Left renal pelvis (tissue), 4 donors: ENCODE results near the gene DERA. TPM values are rescaled to one million over a fixed set of nuclear protein-coding genes. Genes with fewer than 3 reads are reported as not detected.
"Not testable (repeated sequence)": the region's sequence is repeated elsewhere in the genome, so short reads cannot be mapped to it uniquely, and the experiment has no call there.

ENCODE experiments used
- DNase-seq, 4 donors: peaks; one replicate each; pipeline ENCODE4 v3.0.0-alpha.2; 2013; ENCODE audit warnings: low read depth in 4 of 4, low spot score in 3 of 4
- polyA plus RNA-seq, 4 donors: library from polyadenylated mRNA; unstranded; fragments of 120-200 nt; gene quantifications; one replicate each; pipeline ENCODE4 v1.2.1, GENCODE V29; 2013; ENCODE audit not compliant: insufficient read length in 4 of 4

Gene DERA
- polyA plus RNA-seq, 4 donors: 34.1 to 50.7 (median 47.5) TPM

DNA sequence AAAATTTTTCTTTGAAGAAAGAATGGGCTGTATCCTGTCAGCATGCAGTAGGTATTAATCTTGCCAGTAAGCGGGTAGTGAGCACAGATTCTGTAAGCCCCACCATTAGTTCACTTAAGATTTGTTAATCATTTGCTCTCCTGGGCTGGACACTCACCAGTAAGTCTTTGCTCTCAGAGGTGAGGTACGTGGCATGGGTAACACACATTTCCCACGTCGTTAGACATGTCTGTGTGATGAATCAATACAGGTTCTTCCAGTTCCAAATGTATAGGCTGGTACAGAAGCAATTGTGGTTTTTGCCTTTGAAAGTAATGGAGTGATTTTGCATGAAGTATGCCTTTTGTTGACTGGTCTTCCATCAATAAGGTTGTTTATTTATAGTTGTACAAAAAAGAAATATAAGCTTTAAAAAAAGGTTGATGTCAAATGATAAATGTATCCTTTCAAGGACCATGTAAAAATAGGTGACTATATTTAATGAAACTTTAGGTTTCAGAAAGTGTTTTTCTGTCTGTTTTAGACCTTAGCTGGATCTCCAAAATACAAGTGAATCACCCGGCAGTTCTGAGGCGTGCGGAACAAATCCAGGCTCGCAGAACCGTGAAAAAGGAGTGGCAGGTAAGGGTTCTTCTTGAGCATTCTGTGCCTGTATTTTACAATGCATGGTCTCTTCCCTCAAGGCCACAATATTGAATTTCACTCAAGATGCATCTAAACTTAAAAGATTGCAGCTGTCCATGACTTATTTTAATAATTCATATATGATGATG is 45.5 kb downstream of the DERA start:
- peak in 1 of 4 donors; percentile 26 for DNase-seq

DNA sequence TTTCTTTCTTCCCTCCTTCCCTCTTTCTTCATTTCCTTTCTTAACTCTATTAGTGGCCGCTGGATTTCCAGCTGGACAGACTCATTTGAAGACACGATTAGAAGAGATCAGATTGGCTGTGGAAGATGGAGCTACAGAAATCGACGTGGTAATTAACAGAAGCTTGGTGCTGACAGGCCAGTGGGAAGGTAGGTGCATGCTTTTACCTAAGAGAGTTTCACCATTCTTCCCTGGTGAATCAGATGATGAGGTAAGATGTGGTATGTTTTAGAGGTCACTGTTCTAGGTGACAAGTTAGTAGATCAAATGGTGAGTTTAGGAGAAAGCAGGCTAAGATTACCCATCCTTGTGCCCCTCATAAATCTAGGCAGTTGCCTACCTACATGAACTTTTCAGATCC is 51.6 kb downstream of the DERA start:
- DNase-seq: no peak

DNA sequence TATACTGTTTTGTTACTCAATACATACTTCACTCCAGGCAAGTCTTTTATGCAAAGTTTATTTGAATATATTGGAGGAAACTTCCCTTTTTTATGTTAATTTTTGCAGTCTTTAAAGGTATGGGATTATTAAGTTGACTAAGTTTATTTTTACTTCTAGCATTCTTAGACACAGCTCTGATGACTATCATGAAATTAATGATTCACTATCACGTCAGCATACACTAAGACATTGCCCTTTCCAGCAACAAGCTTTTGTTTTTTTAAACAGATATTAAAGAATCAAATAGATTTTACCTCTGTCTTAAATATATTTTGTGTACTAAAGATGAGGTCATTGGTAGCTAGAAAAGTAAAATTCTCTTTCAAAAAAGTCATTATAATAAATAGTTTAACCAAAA is 52.1 kb downstream of the DERA start:
- DNase-seq: no peak

DNA sequence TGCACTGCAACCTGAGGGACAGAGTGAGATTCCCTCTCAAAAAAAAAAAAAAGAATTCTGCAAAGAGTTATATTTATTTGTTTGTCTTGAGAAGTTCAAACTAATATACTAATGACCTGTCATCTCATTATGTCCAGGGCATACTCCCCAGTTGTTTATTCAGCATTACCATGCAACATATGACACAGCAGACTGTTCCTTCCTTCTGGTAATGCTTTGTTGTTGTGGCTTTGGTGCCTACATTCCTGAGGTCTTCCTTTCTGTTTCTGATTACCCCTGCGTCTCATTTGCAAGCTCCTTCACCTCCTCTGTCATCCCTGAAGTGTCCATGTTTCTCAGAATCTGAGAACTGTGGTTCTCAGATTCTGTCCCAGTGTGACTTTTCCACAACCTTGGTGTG is 55.3 kb downstream of the DERA start:
- no peak for DNase-seq

- not testable (repeated sequence) for DNase-seq
Observed at GRCh38 chr12:15967053-15967452, 55.9 kb downstream of the DERA start.

- DNase-seq: no peak
Observed at GRCh38 chr12:15971211-15971610, 60.1 kb downstream of the DERA start.

- DNase-seq: no peak
Observed at GRCh38 chr12:15972894-15973293, 61.8 kb downstream of the DERA start.

GRCh38 chr12:15977999-15978951 is 67.1 kb downstream of the DERA start:
- DNase-seq: peak in 1 of 4 donors; percentile 24

DNA sequence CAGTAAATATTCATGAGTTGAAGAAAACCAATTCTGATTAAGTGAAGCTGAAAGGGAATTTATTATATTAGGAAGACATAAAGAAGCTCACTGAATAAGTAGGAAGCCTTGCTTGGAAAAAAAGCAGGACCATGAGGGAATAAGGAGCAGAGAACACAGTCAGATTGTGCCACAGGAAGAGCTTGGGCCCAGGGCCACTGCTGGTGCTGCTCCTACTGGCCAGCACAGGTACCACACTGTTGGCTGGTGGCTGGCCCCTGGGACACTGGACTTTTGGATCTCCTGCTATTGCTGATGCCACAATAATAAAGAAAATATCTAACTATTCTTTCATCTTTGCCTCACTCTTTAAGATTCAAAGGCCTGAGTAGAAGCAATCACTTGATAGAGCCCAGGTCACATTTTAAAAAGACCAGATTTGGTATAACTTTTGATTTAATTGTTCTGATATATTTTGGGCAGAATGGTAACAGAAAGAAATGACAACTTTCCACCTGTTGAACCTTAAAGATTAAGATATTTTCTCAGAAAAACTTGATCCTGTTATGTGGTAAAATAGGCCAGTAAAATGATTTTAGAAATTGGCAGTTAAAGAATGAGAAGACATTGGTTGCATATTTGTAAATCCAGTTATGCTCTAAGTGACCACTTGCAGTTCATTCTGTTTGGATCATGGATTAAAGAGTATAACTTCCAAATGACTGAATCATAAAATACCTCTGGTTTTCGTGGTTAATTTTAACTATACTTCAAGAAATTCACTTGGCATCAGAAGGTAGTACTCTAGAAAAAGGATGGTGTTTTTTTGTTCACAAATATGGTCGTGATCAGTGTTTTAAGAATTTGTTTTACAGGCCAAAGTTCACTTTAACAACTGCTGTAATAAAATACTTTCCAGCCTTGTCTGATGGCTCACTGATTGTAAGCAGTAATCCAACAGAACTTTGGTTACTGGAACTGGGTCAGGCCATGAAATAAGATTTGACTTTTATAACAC is 68.3 kb downstream of the DERA start:
- DNase-seq: no peak

DNA sequence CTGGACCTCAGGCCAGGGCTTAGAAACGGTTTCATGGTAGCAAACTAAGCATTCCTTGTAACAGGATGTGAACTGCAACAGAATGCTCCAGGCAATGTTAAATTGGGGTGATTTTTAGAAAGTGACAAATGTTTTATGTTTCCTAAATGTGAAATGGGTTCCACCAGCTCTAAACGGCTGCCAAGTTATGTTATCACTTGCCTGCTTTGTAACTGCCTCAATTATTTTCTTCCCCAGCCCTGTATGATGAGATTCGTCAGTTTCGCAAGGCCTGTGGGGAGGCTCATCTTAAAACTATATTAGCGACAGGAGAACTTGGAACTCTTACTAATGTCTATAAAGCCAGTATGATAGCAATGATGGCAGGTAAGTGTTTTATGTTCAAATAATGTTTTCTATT is 70.9 kb downstream of the DERA start:
- DNase-seq: no peak

DNA sequence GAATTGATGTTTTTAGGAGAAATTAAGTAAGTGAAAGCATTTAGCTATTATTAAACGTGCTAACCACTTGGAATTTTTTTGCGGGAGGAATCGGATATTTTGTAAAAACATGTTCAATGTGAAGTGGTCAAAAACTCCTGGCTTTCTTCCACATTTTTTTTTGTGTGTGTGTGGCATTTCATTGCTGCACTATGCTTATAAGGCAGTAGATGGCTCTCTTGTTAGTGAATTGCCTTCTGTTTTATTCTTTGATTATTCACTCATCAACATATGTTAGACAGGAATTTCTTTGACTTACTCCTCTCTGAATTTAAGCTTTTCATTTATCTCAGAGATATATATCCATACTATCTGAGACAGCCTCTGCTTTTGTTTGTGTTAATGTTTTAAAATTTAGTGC is 71.3 kb downstream of the DERA start:
- DNase-seq: no peak

GRCh38 chr12:15982921-15983320 is 71.8 kb downstream of the DERA start:
- DNase-seq: no peak

GRCh38 chr12:15984097-15984800 is 73.1 kb downstream of the DERA start:
- no peak for DNase-seq

DNA sequence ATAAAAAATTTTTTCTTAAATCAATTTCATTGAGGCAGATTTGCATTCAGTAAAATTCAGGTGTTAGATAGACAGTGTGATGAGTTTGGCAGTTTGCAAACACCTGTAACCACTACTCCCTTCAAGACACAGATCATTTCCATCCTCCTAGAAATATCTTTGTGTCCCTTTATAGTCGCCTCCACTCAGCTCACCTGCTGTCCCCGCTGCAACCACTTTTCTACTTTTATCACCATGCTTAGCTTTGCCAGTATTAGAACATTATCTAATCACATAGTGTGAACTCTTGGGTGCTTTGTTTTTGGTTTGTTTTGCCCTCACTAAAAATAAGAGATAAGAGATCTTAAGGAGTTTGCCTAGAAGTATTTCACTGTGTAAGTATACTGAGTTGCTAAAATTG is 73.8 kb downstream of the DERA start:
- no peak for DNase-seq

DNA sequence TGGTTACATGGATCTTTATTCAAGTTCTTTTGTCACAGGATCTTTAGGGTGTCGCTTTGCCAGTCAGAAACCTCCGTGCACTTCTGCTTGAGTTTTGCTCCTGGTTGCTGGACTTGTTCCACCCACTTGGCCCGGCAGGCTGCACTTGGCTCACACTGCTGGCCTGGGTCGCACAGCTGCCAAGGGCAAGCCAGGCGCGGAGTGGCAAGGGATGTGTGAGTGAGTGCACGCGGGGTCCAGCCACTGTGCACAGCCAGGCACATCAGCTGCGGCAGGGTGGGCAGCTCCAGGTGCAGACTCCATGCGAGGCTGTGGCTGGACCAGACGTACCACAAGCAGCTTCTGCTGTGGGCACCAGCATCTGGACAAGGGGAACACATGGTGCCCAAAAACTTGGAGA is 76.6 kb downstream of the DERA start:
- DNase-seq: no peak

GRCh38 chr12:15988983-15989755 is 78.0 kb downstream of the DERA start:
- DNase-seq: no peak

DNA sequence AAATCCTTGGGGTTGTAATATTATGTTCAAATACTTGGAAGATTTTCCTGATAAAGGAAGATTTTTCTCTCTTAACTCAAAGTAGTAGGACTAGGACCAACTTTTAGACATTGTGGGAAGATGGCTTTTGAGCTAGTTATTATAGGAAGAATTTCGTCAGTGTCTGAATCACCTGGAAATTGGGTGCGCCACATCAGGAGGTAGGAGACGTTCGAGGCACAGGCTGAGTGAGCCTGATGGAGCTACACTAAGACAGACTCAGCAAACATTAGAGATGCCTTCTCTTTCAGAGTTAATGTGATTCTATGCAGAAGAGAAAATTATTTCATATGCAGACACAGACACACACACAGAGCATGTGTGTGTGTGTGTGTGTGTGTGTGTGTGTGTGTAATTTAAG is 84.7 kb downstream of the DERA start:
- no peak for DNase-seq

- DNase-seq: no peak
Observed at GRCh38 chr12:15996254-15996653, 85.1 kb downstream of the DERA start.

DNA sequence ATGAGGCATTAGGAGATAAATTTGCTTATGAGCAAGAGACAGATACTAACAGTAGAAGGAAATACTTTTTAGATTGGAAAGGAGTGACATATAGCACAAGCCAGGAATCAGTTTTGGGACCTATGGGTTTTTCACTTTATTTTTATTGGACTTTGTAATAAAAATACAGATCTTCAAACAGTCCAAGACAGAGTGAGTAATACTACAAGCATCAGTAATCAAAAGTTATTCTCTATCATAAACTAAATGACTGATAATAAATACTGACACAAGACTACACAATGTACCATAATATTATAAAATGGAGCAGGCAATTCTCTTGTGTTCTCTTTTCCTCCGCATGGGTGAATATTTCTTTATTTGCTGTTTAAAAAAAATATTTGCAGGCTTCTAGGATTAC is 85.8 kb downstream of the DERA start:
- no peak for DNase-seq
